NB4 (cell line): ENCODE measurements around the gene AGBL1.

Source experiments
- DNase-seq: peaks from one replicate; pipeline ENCODE4 v3.0.0; 2010; ENCODE audit warnings: low read depth
- H3K4me3 ChIP-seq: one replicate; pipeline ENCODE4 v1.5.1; 2011; ENCODE audit warnings: mild to moderate bottlenecking, low read depth, low read length, moderate library complexity
- MYC ChIP-seq: IDR thresholded peaks from 2 replicates; pipeline ENCODE4 v1.6.1; 2011; ENCODE audit warnings: low read depth, low read length
- POLR2A ChIP-seq: IDR thresholded peaks from 2 replicates; pipeline ENCODE4 v1.6.1; 2011; ENCODE audit warnings: mild to moderate bottlenecking; ENCODE audit not compliant: insufficient read length; ENCODE audit errors: extremely low read depth
- TF ChIP-seq, protein P1 (sequence below): IDR thresholded peaks from 2 replicates; pipeline ENCODE4 v1.6.1; 2011; ENCODE audit warnings: low read depth, low read length
- TF ChIP-seq, protein P2 (sequence below): IDR thresholded peaks from one replicate; pipeline ENCODE4 v1.5.1; 2012; ENCODE audit warnings: low read depth, low read length

Gene AGBL1

DNA sequence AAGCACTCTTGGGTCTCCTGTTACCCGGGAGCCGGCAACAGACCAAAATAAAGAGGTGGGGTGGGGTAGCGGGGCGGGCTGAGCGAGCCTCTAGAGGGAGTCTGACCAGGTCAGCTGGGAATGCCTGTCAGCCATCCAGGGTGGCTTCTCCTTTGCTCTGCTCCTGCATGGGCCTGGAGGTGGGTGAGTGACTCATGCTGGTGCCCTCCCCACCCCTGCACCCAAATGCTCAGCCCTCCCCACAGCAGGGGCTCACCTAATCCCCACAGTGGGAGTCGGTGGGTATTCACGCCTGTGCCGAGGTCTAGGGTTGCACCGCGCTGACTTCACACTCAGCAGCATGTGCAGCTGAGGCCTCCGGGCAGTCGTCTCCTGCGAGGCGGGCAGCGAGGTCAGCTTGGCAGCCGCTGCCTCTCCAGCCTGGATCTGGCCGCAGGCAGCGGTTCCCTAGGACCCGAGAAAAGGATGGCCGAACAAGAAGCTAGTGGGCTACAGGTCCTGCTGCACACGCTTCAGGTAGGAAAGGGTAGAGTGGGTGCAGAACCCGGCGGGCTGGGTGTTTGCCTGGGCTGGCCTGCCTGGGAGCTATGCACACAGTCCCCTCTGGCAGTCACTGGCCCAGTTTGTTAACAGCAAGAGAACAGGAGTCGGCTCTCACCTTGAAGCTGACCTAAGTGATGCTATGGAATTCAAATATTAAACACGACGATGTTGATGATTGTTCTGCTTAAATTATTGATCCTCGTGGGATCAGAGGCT, at the start of gene AGBL1:
Gene AGBL1 (plus strand): TSS at position 364 of the 759 bp plus-strand sequence.
- H3K4me3 ChIP-seq = no peak within 1 kb of the TSS
- DNase-seq = no peak
- TF ChIP-seq MYC = no peak
- TF ChIP-seq POLR2A = no peak
- TF ChIP-seq, protein P1, sequence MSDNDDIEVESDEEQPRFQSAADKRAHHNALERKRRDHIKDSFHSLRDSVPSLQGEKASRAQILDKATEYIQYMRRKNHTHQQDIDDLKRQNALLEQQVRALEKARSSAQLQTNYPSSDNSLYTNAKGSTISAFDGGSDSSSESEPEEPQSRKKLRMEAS = no peak
- TF ChIP-seq, protein P2, sequence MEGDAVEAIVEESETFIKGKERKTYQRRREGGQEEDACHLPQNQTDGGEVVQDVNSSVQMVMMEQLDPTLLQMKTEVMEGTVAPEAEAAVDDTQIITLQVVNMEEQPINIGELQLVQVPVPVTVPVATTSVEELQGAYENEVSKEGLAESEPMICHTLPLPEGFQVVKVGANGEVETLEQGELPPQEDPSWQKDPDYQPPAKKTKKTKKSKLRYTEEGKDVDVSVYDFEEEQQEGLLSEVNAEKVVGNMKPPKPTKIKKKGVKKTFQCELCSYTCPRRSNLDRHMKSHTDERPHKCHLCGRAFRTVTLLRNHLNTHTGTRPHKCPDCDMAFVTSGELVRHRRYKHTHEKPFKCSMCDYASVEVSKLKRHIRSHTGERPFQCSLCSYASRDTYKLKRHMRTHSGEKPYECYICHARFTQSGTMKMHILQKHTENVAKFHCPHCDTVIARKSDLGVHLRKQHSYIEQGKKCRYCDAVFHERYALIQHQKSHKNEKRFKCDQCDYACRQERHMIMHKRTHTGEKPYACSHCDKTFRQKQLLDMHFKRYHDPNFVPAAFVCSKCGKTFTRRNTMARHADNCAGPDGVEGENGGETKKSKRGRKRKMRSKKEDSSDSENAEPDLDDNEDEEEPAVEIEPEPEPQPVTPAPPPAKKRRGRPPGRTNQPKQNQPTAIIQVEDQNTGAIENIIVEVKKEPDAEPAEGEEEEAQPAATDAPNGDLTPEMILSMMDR = no peak

DNA sequence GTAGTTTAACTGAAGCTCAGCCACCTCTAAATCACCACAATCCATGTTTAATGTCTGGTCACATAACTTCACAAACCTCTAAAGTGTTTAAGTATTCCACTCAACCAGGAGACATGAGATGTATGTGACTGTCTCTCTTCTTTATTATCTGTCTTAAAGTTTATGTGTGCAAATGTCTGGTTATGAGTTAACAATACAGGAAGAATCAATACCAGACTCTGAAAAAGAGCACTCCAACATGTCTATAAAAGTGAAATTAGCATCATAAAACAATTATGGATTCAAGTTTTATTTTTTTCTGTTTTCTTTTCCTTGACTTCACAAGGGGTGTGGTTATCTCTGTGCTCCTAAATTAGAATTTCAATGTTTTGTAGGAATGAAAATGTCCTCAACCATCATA, 44.8 kb upstream of the AGBL1 start:
- no peak for DNase-seq
- H3K4me3 ChIP-seq = no peak overlapping the region
- TF ChIP-seq POLR2A (no peak), MYC (no peak)
- TF ChIP-seq, protein P1 = no peak

DNA sequence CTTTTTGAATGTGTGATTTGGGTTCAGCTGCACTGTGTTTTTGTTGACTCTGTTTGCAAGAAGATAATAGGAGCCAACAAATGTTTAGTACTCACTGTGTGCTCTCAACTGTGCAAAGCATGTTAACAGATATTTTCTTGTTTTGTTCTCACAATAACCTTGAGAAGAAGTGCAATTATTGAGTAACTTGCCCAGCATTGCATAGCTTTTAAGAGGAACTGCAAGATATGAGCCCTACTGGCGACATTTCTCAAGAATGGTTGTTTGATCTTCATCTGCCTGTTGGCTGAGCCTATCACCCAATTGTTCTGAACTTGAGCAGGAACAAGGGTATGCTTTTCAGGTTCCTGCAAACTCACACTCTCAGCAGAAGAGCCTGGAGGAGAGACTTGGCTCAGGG, 43.4 kb upstream of the AGBL1 start:
- DNase-seq = peak; percentile 9

DNA sequence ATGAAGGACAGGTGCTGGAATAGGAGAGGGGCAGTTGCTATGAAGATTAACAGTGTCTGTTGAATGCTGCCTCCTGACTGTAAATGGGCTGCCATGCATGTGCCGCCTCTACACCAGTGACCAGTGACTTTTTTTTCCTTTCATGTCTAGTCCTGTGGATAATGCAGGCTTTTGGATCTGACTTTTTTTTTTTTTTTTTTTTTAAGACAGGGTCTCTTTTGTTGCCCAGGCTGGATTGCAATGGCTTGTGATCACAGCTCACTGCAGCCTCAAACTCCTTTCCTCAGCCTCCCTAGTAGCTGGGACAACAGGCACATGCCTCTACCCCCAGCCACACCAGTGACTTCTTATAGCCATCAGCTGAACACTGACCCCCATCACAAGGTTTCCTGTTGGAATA, 41.2 kb upstream of the AGBL1 start:
- DNase-seq = no peak
- no peak overlapping the region for H3K4me3 ChIP-seq
- TF ChIP-seq, protein P2 = no peak

More for the DNA sequence above, 43.4 kb upstream of the AGBL1 start:
- TF ChIP-seq, protein P1 = no peak
- TF ChIP-seq POLR2A (no peak), MYC (no peak)
- TF ChIP-seq, protein P2 = no peak
- H3K4me3 ChIP-seq = no peak overlapping the region

DNA sequence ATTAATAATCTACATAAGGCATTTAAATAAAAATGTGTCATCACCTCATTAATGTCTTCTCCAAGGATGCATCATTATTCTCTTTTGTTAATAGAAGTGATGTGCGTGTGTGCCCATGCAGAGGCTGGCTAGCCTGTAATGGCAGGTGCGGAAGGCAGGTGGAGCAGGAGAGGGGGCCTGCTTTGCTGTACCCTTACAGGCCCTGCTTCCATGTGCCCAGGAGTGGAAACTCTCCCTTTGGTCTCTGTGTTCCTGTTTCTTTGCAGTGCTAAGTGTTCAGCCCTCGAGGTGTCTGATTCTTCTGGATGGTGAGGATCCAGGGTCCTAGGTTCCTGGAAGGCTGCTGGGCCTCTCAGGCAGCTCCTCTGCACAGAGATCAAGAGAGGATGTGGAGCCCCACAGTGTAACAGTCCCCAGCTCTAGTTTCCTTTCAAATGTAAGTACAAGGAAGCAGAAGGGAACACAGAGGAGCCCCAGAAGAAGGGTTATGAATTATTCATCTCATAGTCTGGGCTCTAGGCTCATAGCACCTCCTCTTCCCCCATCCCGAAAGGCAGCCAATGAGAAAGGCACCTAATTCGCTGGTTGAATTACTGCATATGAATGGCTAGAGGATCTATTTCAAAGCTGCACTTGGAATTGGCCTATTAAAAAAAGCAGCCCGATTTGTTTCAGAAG, 39.2 kb upstream of the AGBL1 start:
- no peak for TF ChIP-seq POLR2A
- TF ChIP-seq, protein P2 = no peak
- no peak for TF ChIP-seq MYC
- TF ChIP-seq, protein P1 = no peak
- no peak for DNase-seq
- H3K4me3 ChIP-seq = no peak overlapping the region

DNA sequence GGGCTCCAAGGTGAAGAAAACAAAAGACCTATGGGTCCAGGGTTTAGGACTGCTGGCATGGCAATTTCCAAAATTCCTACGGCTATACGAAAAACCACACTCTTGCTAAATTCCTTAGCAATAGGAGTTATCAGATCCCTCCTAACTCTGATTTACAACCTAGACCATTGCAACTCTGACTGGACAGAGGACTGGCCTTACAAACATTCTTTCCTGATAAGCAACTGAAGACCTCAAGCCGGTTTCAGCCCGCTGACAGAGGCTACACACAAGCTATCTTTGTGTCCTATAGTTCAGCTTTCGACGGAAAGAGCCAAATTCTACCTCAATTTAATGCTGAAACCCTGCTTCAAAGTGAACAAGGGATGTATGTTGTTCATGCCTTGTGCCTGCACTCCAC, 38.3 kb upstream of the AGBL1 start:
- H3K4me3 ChIP-seq = no peak overlapping the region
- DNase-seq = no peak
- TF ChIP-seq, protein P1 = no peak
- TF ChIP-seq POLR2A = no peak
- TF ChIP-seq, protein P2 = no peak
- TF ChIP-seq MYC = no peak
